ENCODE results near the gene PRKRA. TPM values are rescaled to one million over a fixed set of nuclear protein-coding genes. Genes with fewer than 3 reads are reported as not detected.

PRKRA gene
- total and polyA plus RNA-seq, 2 experiments from 2014 or later: 50.0 to 64.3 TPM

GRCh38 chr2:178480227-178481181, 29.5 kb upstream of the PRKRA start, which contains the start of gene PLEKHA3:
TSS of gene PLEKHA3 (plus strand) at chr2:178480457. CDS start at chr2:178480870, 413 bp downstream.
- no peaks in the 10 kb centered on the region for H3K36me3 ChIP-seq (ENCODE audit: low read depth)
- TF ChIP-seq EZH2 (IDR thresholded peaks at IDR 0.05; ENCODE audit: insufficient read depth, poor library complexity, severe bottlenecking): no peak
- TF ChIP-seq EZH2phosphoT487 (IDR thresholded peaks at IDR 0.05; ENCODE audit: insufficient read depth, low read depth): no peak
- no peaks in the 10 kb centered on the region for H3K9me2 ChIP-seq (ENCODE audit: insufficient read depth)
- peak; percentile 100 for DNase-seq
- H3K9ac ChIP-seq: peak within 1 kb of the TSS; percentile 100
- no peaks in the 10 kb centered on the region for H3K9me3 ChIP-seq (ENCODE audit: low read depth)
- peak within 1 kb of the TSS; percentile 100 for H3K4me2 ChIP-seq (ENCODE audit: unreplicated experiment)
- H2AFZ ChIP-seq: peak within 1 kb of the TSS; percentile 100
- H3K79me2 ChIP-seq (ENCODE audit: insufficient read depth): peaks cover 71% of the 10 kb centered on the region
- 1% methylated on average over 58 to 73 of the region's 92 CpGs for WGBS, 2 experiments (ENCODE audit: low coverage in 1 of 2, low lambda C conversion rate in 2 of 2, missing lambda C conversion rate in 2 of 2)
- peaks cover 3% of the 10 kb centered on the region; the same call in 1 of the 2 replicates for H4K20me1 ChIP-seq (ENCODE audit: insufficient read depth)
- H3K27me3 ChIP-seq (replicated peaks; ENCODE audit: insufficient read depth): no peaks in the 10 kb centered on the region
- in situ Hi-C loops (cut with MboI): no loop called here
- H3K27ac ChIP-seq: peak within 1 kb of the TSS; percentile 99
- peaks cover 44% of the 10 kb centered on the region for H3K4me1 ChIP-seq (ENCODE audit: insufficient read depth)
- H3K4me3 ChIP-seq: peak within 1 kb of the TSS; percentile 100
- peaks cover 12% of the 10 kb centered on the region for H3F3A ChIP-seq (ENCODE audit: insufficient read depth)

GRCh38 chr2:178479758-178480226, 28.8 kb upstream of the PRKRA start:
- no peaks in the 10 kb centered on the region for H3K9me2 ChIP-seq (ENCODE audit: insufficient read depth)
- H3K27ac ChIP-seq: peak overlapping the region; percentile 99
- DNase-seq: peak; percentile 14
- H3F3A ChIP-seq (ENCODE audit: insufficient read depth): peaks cover 12% of the 10 kb centered on the region
- no peaks in the 10 kb centered on the region for H3K36me3 ChIP-seq (ENCODE audit: low read depth)
- peak overlapping the region; percentile 100 for H3K9ac ChIP-seq
- H2AFZ ChIP-seq: peak overlapping the region; percentile 100
- peak overlapping the region; percentile 100 for H3K4me3 ChIP-seq
- peaks cover 64% of the 10 kb centered on the region for H3K79me2 ChIP-seq (ENCODE audit: insufficient read depth)
- H3K4me1 ChIP-seq (ENCODE audit: insufficient read depth): peaks cover 37% of the 10 kb centered on the region
- 10 to 13% methylated on average over 19 of the region's 19 CpGs for WGBS, 2 experiments (ENCODE audit: low coverage in 1 of 2, low lambda C conversion rate in 2 of 2, missing lambda C conversion rate in 2 of 2)
- peak overlapping the region; percentile 100 for H3K4me2 ChIP-seq (ENCODE audit: unreplicated experiment)
- H3K27me3 ChIP-seq (replicated peaks; ENCODE audit: insufficient read depth): no peaks in the 10 kb centered on the region
- H3K9me3 ChIP-seq (ENCODE audit: low read depth): no peaks in the 10 kb centered on the region
- TF ChIP-seq EZH2 (IDR thresholded peaks at IDR 0.05; ENCODE audit: insufficient read depth, poor library complexity, severe bottlenecking) (no peak), EZH2phosphoT487 (IDR thresholded peaks at IDR 0.05; ENCODE audit: insufficient read depth, low read depth) (no peak)
- H4K20me1 ChIP-seq (ENCODE audit: insufficient read depth): no peaks in the 10 kb centered on the region; the same call in 1 of the 2 replicates
- in situ Hi-C loops (cut with MboI): no loop called here

DNA sequence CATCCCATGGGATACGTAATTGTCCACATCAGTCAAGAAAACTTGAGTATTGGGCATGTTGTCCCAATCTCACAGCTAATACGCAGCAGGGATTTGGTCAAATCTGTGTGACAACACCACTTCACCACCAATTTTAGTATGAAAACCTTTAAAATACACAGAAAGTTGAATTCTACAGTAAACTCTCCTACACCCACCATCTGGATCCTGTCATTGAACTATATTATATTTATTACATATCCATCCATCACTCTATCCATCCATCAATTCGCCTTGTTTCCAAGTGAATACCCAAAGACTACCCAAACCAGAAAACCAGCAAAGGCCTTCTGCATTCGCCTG, 28.3 kb upstream of the PRKRA start:
- Histone ChIP-seq H3K27me3 (replicated peaks; ENCODE audit: insufficient read depth) (no peaks in the 10 kb centered on the region), H3K9ac (peak overlapping the region; percentile 100), H3K9me3 (ENCODE audit: low read depth) (no peaks in the 10 kb centered on the region), H3K27ac (peak overlapping the region; percentile 99), H2AFZ (peak overlapping the region; percentile 100), H3F3A (ENCODE audit: insufficient read depth) (peaks cover 12% of the 10 kb centered on the region), H4K20me1 (ENCODE audit: insufficient read depth) (no peaks in the 10 kb centered on the region; the same call in 1 of the 2 replicates), H3K36me3 (ENCODE audit: low read depth) (no peaks in the 10 kb centered on the region), H3K4me2 (ENCODE audit: unreplicated experiment) (peak overlapping the region; percentile 100), H3K9me2 (ENCODE audit: insufficient read depth) (no peaks in the 10 kb centered on the region), H3K4me1 (ENCODE audit: insufficient read depth) (peaks cover 31% of the 10 kb centered on the region), H3K4me3 (peak overlapping the region; percentile 100), H3K79me2 (ENCODE audit: insufficient read depth) (peaks cover 59% of the 10 kb centered on the region)
- 63 to 66% methylated on average over 4 of the region's 4 CpGs for WGBS, 2 experiments (ENCODE audit: low coverage in 1 of 2, low lambda C conversion rate in 2 of 2, missing lambda C conversion rate in 2 of 2)
- in situ Hi-C loops (cut with MboI): no loop called here
- no peak for DNase-seq
- TF ChIP-seq EZH2phosphoT487 (IDR thresholded peaks at IDR 0.05; ENCODE audit: insufficient read depth, low read depth): no peak
- TF ChIP-seq EZH2 (IDR thresholded peaks at IDR 0.05; ENCODE audit: insufficient read depth, poor library complexity, severe bottlenecking): no peak

GRCh38 chr2:178478439-178479274, 27.7 kb upstream of the PRKRA start, which contains the start of gene FKBP7:
TSS of gene FKBP7 (minus strand) at chr2:178478600. CDS start at chr2:178478499, 101 bp downstream.
- Histone ChIP-seq H3K36me3 (ENCODE audit: low read depth) (no peaks in the 10 kb centered on the region), H3K27ac (peak within 1 kb of the TSS; percentile 99), H2AFZ (peak within 1 kb of the TSS; percentile 100), H3K9me3 (ENCODE audit: low read depth) (no peaks in the 10 kb centered on the region), H4K20me1 (ENCODE audit: insufficient read depth) (no peaks in the 10 kb centered on the region; the same call in 1 of the 2 replicates), H3K9ac (peak within 1 kb of the TSS; percentile 100), H3F3A (ENCODE audit: insufficient read depth) (peaks cover 12% of the 10 kb centered on the region), H3K9me2 (ENCODE audit: insufficient read depth) (no peaks in the 10 kb centered on the region), H3K27me3 (replicated peaks; ENCODE audit: insufficient read depth) (no peaks in the 10 kb centered on the region), H3K4me3 (peak within 1 kb of the TSS; percentile 100), H3K79me2 (ENCODE audit: insufficient read depth) (peaks cover 53% of the 10 kb centered on the region), H3K4me1 (ENCODE audit: insufficient read depth) (peaks cover 30% of the 10 kb centered on the region), H3K4me2 (ENCODE audit: unreplicated experiment) (peak within 1 kb of the TSS; percentile 100)
- WGBS, 2 experiments (ENCODE audit: low coverage in 1 of 2, low lambda C conversion rate in 2 of 2, missing lambda C conversion rate in 2 of 2): 1 to 2% methylated on average over 44 to 51 of the region's 56 CpGs
- in situ Hi-C loops (cut with MboI): no loop called here
- TF ChIP-seq EZH2 (IDR thresholded peaks at IDR 0.05; ENCODE audit: insufficient read depth, poor library complexity, severe bottlenecking) (no peak), EZH2phosphoT487 (IDR thresholded peaks at IDR 0.05; ENCODE audit: insufficient read depth, low read depth) (no peak)
- DNase-seq: peak; percentile 96

Measured in GM23248 (cell line).